HG03432 (cell line): ENCODE data around the gene COL6A2.
"Not testable (repeated sequence)": the region's sequence is repeated elsewhere in the genome, so short reads cannot be mapped to it uniquely, and the experiment has no call there.

ENCODE experiments used
- ATAC-seq: cut with Tn5 transposase; IDR thresholded peaks from one replicate; pipeline ENCODE4 v1.9.1; 2021; ENCODE audit warnings: mild to moderate bottlenecking, moderate library complexity; ENCODE audit not compliant: unreplicated experiment

COL6A2 gene

DNA sequence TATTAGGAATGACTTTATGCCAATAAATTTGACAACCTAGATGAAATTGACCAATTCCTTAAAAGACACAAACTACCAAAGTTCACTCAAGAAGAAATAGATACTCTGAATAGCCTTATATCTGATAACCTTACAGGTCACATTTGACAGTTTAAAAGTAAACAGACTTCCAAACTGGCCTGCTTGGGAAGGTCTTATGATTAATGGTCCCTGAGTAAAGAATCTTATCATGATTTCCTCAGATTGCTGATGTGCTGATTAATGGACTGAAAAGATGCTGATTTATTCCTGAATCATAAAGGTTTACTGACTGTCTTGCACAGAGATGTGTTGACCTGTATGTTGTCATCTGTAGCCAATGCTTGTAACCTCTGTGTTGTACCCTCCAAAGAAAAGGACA, 67.2 kb downstream of the COL6A2 start:
- ATAC-seq: no peak

DNA sequence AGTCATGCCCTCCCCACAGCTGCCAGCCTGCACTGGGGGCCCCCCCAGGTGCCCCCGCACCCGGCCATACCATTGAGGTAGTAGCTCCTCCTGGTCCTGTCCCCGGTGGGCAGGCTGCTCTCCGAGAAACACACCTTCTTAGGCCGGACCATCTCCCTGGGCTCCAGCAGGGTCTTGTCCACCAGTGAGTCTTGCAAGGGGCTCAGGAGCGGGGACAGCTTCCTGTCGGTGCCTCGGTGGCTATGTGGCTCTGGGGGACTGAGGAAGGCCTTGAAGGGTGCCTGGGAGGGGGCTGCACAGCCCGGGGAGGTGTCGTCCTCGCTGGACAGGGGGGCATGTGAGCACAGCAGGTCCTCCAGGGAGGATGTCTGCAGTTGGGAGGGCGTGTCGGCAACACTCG, 70.3 kb downstream of the COL6A2 start:
- no peak for ATAC-seq

DNA sequence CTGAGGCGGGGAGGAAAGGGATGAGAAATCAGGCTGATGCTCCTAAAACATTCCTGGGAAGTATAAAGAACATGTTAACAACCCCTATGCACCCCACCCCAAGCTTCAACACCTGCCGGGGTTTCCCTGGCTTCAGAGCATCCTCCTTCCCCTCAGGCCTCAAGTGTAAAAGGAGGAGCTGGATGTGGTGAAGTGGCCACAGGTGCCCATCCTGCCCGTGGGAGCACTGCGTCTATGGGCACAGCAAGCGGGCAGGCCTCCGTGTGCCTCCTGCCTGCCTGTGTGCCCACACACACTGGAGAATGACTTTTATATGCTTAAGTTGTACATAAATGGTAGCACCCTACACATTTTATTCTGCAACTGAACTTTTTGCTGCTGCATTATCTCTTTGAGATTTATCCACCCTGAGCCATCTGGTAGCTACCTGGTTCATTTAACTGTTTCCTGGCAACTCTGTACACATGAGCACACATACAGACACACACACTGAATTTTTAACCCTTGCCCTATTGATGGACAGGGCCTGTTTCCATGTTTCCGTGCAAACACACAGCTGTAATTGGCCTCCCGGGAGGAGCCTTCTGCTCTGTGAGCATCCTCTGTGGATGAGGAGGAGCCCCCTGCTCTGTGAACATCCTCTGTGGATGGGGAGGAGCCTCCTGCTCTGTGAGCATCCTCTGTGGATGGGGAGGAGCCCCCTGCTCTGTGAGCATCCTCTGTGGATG, 70.9 kb downstream of the COL6A2 start:
- no peak for ATAC-seq

DNA sequence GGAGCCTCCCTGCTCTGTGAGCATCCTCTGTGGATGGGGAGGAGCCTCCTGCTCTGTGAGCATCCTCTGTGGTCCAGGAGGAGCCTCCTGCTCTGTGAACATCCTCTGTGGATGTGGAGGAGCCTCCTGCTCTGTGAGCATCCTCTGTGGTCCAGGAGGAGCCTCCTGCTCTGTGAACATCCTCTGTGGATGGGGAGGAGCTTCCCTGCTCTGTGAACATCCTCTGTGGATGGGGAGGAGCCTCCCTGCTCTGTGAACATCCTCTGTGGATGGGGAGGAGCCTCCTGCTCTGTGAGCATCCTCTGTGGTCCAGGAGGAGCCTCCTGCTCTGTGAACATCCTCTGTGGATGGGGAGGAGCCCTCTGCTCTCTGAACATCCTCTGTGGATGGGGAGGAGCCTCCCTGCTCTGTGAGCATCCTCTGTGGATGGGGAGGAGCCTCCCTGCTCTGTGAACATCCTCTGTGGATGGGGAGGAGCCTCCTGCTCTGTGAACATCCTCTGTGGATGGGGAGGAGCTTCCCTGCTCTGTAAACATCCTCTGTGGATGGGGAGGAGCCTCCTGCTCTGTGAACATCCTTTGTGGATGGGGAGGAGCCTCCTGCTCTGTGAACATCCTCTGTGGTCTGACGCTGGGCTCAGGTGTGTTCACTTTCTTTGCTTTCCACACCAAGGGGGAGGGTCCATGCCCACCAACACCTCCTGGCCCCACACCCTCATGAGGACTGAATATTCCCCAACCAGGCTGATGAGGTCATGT, 72.7 kb downstream of the COL6A2 start:
- not testable (repeated sequence) for ATAC-seq

DNA sequence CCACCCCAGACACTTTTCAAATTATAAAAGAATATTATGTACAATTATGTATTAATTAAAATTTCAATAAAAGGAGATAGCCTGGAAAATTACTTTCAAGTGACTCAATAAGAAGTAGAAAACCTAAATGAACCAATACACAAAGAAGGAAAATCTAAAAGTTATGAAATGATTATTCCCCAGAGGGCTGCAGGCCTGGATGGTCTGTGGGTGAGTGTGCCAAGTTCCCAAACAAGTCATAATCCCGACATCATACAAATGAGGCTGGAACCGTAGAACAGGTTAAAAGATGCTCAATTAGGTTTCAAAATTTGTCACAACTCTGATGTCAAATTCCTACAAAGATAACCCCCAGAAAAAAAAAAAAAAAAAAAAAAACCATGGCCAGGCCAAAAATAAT, 73.7 kb downstream of the COL6A2 start:
- ATAC-seq: no peak

DNA sequence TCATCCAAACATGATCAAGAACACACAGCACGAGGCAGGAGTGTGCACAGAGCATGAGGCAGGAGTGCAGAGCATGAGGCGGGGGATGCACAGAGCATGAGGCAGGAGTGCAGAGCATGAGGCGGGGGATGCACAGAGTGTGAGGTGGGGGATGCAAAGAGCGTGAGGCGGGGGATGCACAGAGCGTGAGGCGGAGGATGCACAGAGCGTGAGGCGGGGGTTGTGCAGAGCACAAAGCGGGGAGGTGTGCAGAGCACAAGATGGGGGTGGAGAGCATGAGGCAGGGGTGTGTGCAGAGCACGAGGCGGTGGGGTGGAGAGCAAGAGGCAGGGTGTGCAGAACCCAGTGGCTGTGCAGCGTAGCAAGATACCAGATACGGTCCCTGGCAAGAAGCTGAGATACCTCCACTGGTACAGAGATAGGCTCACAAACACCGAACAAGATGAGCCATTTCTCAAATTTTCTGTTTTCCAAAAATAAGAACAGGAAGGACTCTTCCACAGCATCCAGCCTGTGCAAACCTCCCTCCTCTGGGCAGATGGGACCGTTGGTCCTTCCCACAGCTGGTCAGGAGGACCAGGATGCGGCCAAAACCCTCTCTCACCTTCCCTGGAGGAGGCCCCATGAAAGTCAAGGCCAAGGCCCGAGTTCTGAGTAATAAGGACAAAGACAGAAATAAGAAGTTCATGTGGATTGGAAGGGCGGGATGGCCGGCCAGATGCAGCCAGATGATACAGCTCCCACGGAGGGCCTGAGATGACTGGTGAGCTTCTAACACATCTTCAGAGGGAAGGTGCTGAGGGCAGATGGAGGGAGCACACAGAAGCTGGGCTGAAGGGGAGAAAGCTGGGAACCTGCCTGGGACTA, 74.3 kb downstream of the COL6A2 start:
- no peak for ATAC-seq

DNA sequence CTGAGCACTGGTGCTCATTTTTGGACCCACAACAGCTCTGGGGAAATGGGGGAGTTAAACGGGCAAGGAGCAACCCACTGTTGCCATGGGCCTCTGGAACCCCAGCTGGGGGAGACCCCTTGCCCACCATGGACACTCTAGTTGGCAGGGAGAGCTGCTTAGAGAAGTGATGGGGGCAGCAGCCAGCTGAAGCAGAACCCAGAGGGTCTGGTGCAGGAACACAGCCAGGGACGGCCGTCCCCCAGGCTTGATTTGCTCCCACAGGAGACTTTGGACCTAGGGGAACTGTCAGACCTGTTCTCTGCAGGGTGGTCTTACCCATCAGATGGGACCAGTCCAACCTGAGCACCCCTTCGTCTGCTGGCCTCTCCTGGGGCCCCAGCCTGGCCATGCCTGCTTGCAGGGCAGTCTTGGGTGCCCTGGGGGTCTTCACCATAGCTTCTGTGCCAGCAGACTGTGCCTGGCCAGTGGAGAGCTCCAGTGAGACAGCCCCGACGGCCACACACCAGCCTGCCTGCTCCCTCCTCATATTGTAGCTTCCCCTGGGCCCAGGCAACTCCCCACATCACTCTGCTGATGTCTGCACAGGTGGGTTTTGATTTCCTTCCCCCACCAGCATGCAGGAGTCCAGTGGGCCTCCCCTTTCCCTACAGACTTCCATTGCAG, 75.1 kb downstream of the COL6A2 start:
- no peak for ATAC-seq

DNA sequence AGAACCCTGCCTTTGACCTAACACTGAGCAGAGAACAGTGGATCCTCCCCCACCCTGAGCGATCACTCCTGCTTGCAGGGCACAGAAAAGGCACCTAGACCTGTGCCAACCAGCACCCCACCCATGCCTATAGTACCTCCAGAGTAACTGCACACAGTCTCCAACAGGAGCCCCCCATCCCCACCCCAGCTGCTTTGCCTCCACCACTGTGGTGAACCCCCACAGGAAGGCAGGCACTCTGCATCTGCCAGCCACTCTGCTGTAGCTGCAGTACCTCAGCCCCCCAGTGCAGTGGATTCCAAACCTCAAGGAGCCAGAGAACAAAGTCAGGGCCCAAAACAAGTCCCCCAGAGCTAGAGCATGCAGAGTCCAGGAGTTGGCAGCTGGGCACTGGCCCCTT, 75.7 kb downstream of the COL6A2 start:
- no peak for ATAC-seq

DNA sequence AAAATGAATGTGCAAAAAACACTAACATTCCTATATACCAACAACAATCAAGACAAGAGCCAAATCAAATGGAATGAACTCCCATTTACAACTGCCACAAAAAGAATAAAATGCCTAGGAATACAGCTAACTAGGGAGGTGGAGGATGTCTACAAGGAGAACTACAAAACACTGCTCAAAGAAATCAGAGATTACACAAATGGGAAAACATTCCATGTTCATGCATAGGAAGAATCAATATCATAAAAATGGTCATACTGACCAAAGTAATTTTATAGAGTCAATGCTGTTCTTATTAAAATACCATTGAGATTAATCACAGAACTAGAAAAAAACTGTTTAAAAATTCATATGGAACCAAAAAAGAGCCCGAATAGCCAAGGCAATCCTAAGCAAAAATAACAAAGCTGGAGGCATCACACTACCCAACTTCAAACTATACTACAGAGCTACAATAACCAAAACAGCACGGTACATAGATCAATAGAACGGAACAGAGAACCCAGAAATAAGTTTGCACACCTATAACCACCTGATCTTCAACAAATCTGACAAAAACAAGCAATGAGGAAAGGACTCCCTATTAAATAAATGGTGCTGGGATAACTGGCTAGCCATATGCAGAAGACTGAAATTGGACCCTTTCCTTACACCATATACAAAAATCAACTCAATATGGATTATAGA, 78.7 kb downstream of the COL6A2 start:
- not testable (repeated sequence) for ATAC-seq

DNA sequence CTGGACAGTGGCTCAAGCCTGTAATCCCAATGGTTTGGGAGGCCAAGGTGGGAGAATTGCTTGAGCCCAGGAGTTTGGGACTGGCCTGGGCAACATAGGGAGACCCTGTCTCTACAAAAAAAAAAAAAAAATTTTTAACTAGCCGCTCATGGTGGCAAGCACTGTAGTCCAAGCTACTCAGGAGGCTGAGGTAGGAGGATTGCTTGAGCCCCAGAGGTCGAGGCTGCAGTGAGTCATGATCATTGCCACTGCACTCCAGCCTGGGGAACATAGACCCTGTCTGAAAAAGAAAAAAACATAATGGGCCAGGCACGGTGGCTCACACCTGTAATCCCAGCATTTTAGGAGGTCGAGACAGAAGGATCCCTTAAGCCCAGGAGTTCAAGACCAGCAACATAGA, 81.0 kb downstream of the COL6A2 start:
- ATAC-seq: no peak
